Liver (tissue), 9 donors: ENCODE measurements around the gene EXOC6. TPM values are rescaled to one million over a fixed set of nuclear protein-coding genes. Genes with fewer than 3 reads are reported as not detected.

Experiments used
- DNase-seq: peaks from one replicate; pipeline ENCODE4 v3.0.0-alpha.2; 2017; ENCODE audit warnings: low spot score
- H3K27ac ChIP-seq, 2 donors: one replicate each; pipeline ENCODE4 v1.7.0; 2013; ENCODE audit warnings: inconsistent platforms in 2 of 2, low read length in 2 of 2, control low read depth in 1 of 2, low read depth in 1 of 2, mild to moderate bottlenecking in 1 of 2
- H3K27me3 ChIP-seq, 4 donors: one replicate each; pipeline versions ENCODE4 v1.6.1 to v1.7.0; 2013; ENCODE audit warnings: low read length in 3 of 4, inconsistent platforms in 1 of 4, mild to moderate bottlenecking in 1 of 4, moderate library complexity in 1 of 4; ENCODE audit not compliant: control insufficient read depth in 4 of 4, insufficient read depth in 4 of 4
- H3K36me3 ChIP-seq, 4 donors: one replicate each; pipeline versions ENCODE4 v1.6.1 to v1.7.0; 2013; ENCODE audit warnings: low read length in 3 of 4, mild to moderate bottlenecking in 3 of 4, low read depth in 1 of 4, moderate library complexity in 1 of 4; ENCODE audit not compliant: control insufficient read depth in 4 of 4, insufficient read depth in 3 of 4
- H3K4me1 ChIP-seq, 4 donors: one replicate each; pipeline versions ENCODE4 v1.6.1 to v1.7.0; 2013; ENCODE audit warnings: low read length in 3 of 4, mild to moderate bottlenecking in 3 of 4, moderate library complexity in 1 of 4; ENCODE audit not compliant: control insufficient read depth in 4 of 4, insufficient read depth in 4 of 4
- H3K4me3 ChIP-seq, 3 donors: one replicate each; pipeline versions ENCODE4 v1.6.1 to v1.7.0; 2013; ENCODE audit warnings: low read length in 3 of 3, control low read depth in 1 of 3, low read depth in 1 of 3, mild to moderate bottlenecking in 1 of 3
- H3K9ac ChIP-seq, 2 donors: one replicate each; pipeline ENCODE4 v1.7.0; 2013; ENCODE audit warnings: low read length in 2 of 2, mild to moderate bottlenecking in 2 of 2, moderate library complexity in 2 of 2, control low read depth in 1 of 2, low read depth in 1 of 2
- H3K9me3 ChIP-seq, 4 donors: one replicate each; pipeline versions ENCODE4 v1.6.1 to v1.7.0; 2013; ENCODE audit warnings: low read length in 3 of 4; ENCODE audit not compliant: control insufficient read depth in 4 of 4
- ATF3 ChIP-seq: IDR thresholded peaks from 2 replicates; pipeline ENCODE4 v1.6.1; 2016; ENCODE audit warnings: antibody characterized with exemption
- CTCF ChIP-seq: fragments of 150-350 bp; IDR thresholded peaks from 2 replicates; pipeline ENCODE4 v1.5.1; 2017; ENCODE audit warnings: improper control_type of control experiment, low read depth, low read length; ENCODE audit not compliant: missing input control
- EGR1 ChIP-seq, 2 donors: IDR thresholded peaks; 2 replicates each; pipeline ENCODE4 v1.6.1; 2016 to 2018; ENCODE audit warnings: antibody characterized with exemption in 2 of 2, low read depth in 2 of 2
- FOXA1 ChIP-seq: IDR thresholded peaks from 2 replicates; pipeline ENCODE4 v1.6.1; 2016; ENCODE audit warnings: antibody characterized with exemption
- FOXA2 ChIP-seq: IDR thresholded peaks from 2 replicates; pipeline ENCODE4 v1.6.1; 2016; ENCODE audit warnings: antibody characterized with exemption
- GABPA ChIP-seq, 2 donors: IDR thresholded peaks in 1 of 2; conservative IDR thresholded peaks in 1 of 2; 2 replicates each; pipeline ENCODE4 v1.6.1; 2016; ENCODE audit warnings: antibody characterized with exemption in 2 of 2, mild to moderate bottlenecking in 1 of 2, moderate library complexity in 1 of 2
- HNF4A ChIP-seq, 2 donors: conservative IDR thresholded peaks; 2 replicates each; pipeline ENCODE4 v1.6.1; 2016; ENCODE audit warnings: antibody characterized with exemption in 2 of 2, mild to moderate bottlenecking in 2 of 2
- HNF4G ChIP-seq: IDR thresholded peaks from 2 replicates; pipeline ENCODE4 v1.6.1; 2016; ENCODE audit warnings: antibody characterized with exemption
- JUND ChIP-seq, 2 donors: IDR thresholded peaks; 2 replicates each; pipeline ENCODE4 v1.6.1; 2016; ENCODE audit warnings: antibody characterized with exemption in 2 of 2
- MAX ChIP-seq: IDR thresholded peaks from 2 replicates; pipeline ENCODE4 v1.6.1; 2016; ENCODE audit warnings: antibody characterized with exemption
- NR2F2 ChIP-seq: IDR thresholded peaks from 2 replicates; pipeline ENCODE4 v1.6.1; 2016; ENCODE audit warnings: antibody characterized with exemption
- RAD21 ChIP-seq, 2 donors: IDR thresholded peaks; 2 replicates each; pipeline ENCODE4 v1.6.1; 2016; ENCODE audit warnings: antibody characterized with exemption in 2 of 2, mild to moderate bottlenecking in 2 of 2
- REST ChIP-seq: IDR thresholded peaks from 2 replicates; pipeline ENCODE4 v1.6.1; 2016; ENCODE audit warnings: antibody characterized with exemption, mild to moderate bottlenecking
- RXRA ChIP-seq, 2 donors: IDR thresholded peaks; 2 replicates each; pipeline ENCODE4 v1.6.1; 2017 to 2018; ENCODE audit warnings: antibody characterized with exemption in 2 of 2, mild to moderate bottlenecking in 1 of 2
- SP1 ChIP-seq: IDR thresholded peaks from 2 replicates; pipeline ENCODE4 v1.6.1; 2018; ENCODE audit warnings: antibody characterized with exemption, mild to moderate bottlenecking
- TAF1 ChIP-seq: conservative IDR thresholded peaks from 2 replicates; pipeline ENCODE4 v1.6.1; 2016; ENCODE audit warnings: antibody characterized with exemption, mild to moderate bottlenecking
- YY1 ChIP-seq: IDR thresholded peaks from 2 replicates; pipeline ENCODE4 v1.6.1; 2016; ENCODE audit warnings: antibody characterized with exemption, mild to moderate bottlenecking
- ZBTB33 ChIP-seq: IDR thresholded peaks from 2 replicates; pipeline ENCODE4 v1.6.1; 2016; ENCODE audit warnings: antibody characterized with exemption
- WGBS: extraction: QIAGEN DNeasy Blood & Tissue Kit; methylation state at CpG from one replicate; pipeline ENCODE4 v1.1.7; 2013; 5-methylcytosine and 5-hydroxymethylcytosine counted together
- polyA plus RNA-seq, 2 donors: library from polyadenylated mRNA; stranded (reverse) in 1 of 2; unstranded in 1 of 2; fragments of 200-250 nt in 1 of 2; fragments of >200 nt in 1 of 2; fragmentation: Nextera tagmentation in 1 of 2; extraction: Ambion mirVana in 1 of 2; gene quantifications; one replicate each; pipeline versions ENCODE4 v1.2.1 to v1.2.3, GENCODE V29; 2013 to 2015
- total RNA-seq, 2 donors: library from RNA; depleted of rRNA; stranded (reverse); fragments of >200 nt; gene quantifications; one replicate each; pipeline ENCODE4 v1.2.3, GENCODE V29; 2014
- donor health status: healthy.
- donor health status: healthy.
- donor health status: healthy.
- donor health status: healthy.
- donor health status: healthy.

EXOC6 gene
- total and polyA plus RNA-seq, 4 donors: 6.5 to 35.4 (median 8.4) TPM

GRCh38 chr10:93076871-93077270 is 228.6 kb downstream of the EXOC6 start:
- Histone ChIP-seq H3K27me3 (no peaks in the 10 kb centered on the region), H3K36me3 (no peaks in the 10 kb centered on the region), H3K4me1 (peaks cover 21 to 84% (median 72%) of the 10 kb centered on the region in 4 donors), H3K4me3 (no peak overlapping the region), H3K27ac (no peak overlapping the region), H3K9ac (no peak overlapping the region), H3K9me3 (no peaks in the 10 kb centered on the region)
- WGBS: 77% methylated on average over 2 of the region's 2 CpGs
- DNase-seq: no peak
- no peak for TF ChIP-seq EGR1 (IDR thresholded peaks at IDR 0.05; ENCODE audit: low read depth in 2 of 2)
- no peak for TF ChIP-seq RAD21 (IDR thresholded peaks at IDR 0.05)
- TF ChIP-seq NR2F2: no peak

GRCh38 chr10:93077860-93078337 is 229.6 kb downstream of the EXOC6 start:
- no peak for DNase-seq
- H3K27ac ChIP-seq: peak overlapping the region in 1 of 2 donors; percentile 54
- no peaks in the 10 kb centered on the region for H3K9me3 ChIP-seq
- no peaks in the 10 kb centered on the region for H3K36me3 ChIP-seq
- H3K9ac ChIP-seq: no peak overlapping the region
- no peak overlapping the region for H3K4me3 ChIP-seq
- no peaks in the 10 kb centered on the region for H3K27me3 ChIP-seq
- 32% methylated on average over 5 of the region's 5 CpGs for WGBS
- H3K4me1 ChIP-seq: peaks cover 18 to 73% (median 63%) of the 10 kb centered on the region in 4 donors
- TF ChIP-seq RAD21 (IDR thresholded peaks at IDR 0.05) (peak; percentile 56 to 69), FOXA1 (peak; percentile 69), FOXA2 (peak; percentile 36), ATF3 (peak; percentile 81), NR2F2 (peak; percentile 88), EGR1 (IDR thresholded peaks at IDR 0.05; ENCODE audit: low read depth in 2 of 2) (peak in 1 of 2 donors; percentile 85), MAX (peak; percentile 90), TAF1 (no peak), HNF4A (conservative IDR thresholded peaks at IDR 0.05) (peak; percentile 98 to 99), JUND (IDR thresholded peaks at IDR 0.05) (peak; percentile 69 to 83), YY1 (peak; percentile 69), REST (peak; percentile 79), GABPA (IDR thresholded peaks at IDR 0.05 in 1 of 2, conservative IDR thresholded peaks at IDR 0.05 in 1 of 2) (no peak), RXRA (IDR thresholded peaks at IDR 0.05) (peak; percentile 100), SP1 (peak; percentile 93), HNF4G (peak; percentile 89), ZBTB33 (peak; percentile 84), CTCF (no peak)
